Sciatic nerve (tissue), 2 donors: Measurements from ENCODE around the gene MTUS2. TPM values are rescaled to one million over a fixed set of nuclear protein-coding genes. Genes with fewer than 3 reads are reported as not detected.

Experiments
- ATAC-seq: fragments of 200-7000 bp; cut with Tn5 transposase; one replicate; pipeline ENCODE4 v1.9.1; 2020; ENCODE audit warnings: mild to moderate bottlenecking, moderate library complexity
- DNase-seq: peaks from one replicate; pipeline ENCODE4 v3.0.0-alpha.2; 2020; ENCODE audit warnings: low spot score
- intact Hi-C: fragments of 100-400 bp; cut with DNase I; formaldehyde crosslinking; loops from one replicate; pipeline ENCODE4 v1.14.2; 2022
- total RNA-seq: library from RNA; stranded (reverse); fragmentation: NEBNext Ultra II Directional; extraction: Animal tissue kit (Norgen Biotek cat#: 25700); gene quantifications from one replicate; pipeline ENCODE4 v1.2.1, GENCODE V29; 2021
- donor health status: DM: no; HTN: no; CAD: no.
- donor health status: DM: no; HTN: no; CAD: no.

The MTUS2 gene
- total RNA-seq, 1 donor from 2014 or later, result not detected

DNA sequence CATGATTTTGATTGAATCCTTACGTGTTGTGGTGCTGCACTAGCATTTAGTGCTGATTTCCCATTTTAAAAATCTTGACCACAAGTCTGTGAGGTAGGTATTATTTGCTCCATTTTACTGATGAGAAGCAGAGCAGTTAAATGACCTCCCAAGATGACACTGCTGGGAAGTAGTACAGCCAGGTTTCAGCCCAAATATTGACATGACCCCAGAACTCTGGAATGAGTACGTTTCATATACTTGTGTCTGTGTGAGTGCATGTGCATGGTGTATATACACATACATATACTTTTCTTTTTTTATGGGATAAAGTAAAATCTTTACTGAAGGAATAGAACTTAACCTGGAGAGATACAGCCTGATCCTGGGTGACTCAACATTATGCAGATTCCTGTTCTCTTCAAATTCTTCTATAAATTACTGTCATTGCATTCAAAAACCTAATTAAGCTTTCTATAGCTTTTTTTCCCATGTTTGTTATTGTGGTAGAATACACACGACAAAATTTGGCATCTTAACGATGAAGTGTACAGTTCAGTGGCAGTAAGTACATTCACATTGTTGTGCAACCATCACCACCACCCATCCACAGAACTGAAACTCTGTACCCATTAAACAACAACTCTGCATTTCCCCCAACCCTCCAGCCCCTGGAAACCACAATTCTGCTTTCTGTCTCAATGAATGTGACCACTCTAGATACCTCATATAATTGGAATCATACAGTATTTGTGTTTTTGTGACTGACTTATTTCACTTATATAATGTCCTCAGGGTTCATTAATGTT lies 311.9 kb downstream of the MTUS2 start:
- ATAC-seq (no peak), DNase-seq (no peak)
- intact Hi-C loops, result no loop called here

DNA sequence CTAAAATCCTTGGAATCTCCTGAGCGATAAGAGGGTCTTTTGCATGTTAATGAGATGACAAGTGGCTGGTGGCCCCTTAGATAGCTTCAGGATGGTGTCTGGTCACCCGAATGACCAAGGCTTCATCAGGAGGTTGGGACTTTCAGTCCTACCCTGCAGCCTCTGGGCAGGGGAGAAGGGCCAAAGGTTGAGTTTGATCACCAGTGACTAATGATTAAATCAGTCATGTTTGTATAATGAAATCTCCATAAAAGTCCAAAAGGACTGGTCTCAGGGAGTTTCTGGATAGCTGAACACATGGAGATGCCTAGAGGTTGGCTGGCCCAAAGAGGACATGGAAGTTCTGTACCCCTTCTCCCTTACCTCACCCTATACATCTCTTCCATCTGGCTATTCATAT lies 316.2 kb downstream of the MTUS2 start:
- intact Hi-C loops, result no loop called here
- ATAC-seq (no peak), DNase-seq (no peak)

GRCh38 chr13:29137016-29137415 lies 316.9 kb downstream of the MTUS2 start:
- ATAC-seq, result no peak
- no peak for DNase-seq
- intact Hi-C loops, result no loop called here

DNA sequence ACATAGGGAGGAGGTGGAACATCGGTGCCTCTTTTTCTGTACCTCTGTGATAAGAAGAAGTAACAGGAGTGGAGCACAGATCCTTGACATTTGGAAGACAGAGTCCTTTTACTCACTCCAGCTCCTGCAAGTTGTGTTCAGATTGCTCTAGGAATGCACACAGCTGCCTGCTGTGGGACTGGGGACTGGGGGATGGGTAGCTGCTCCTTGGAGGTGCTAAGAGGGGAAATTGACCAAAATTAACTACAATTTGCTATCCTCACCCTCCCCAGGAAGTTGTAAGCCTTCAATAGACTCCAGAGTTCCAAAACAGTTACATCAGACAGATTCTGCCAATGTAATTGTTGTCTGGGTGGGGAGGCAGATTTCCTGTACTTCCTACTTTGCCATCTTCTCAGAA lies 317.9 kb downstream of the MTUS2 start:
- ATAC-seq (no peak), DNase-seq (no peak)
- intact Hi-C loops, result no loop called here

- ATAC-seq (no peak), DNase-seq (no peak)
- intact Hi-C loops, result no loop called here
Measured at GRCh38 chr13:29140277-29140676, 320.1 kb downstream of the MTUS2 start.

GRCh38 chr13:29143847-29144246 lies 323.7 kb downstream of the MTUS2 start:
- DNase-seq, result no peak
- intact Hi-C loops, result no loop called here
- ATAC-seq, result no peak

- ATAC-seq, result no peak
- intact Hi-C loops, result no loop called here
- no peak for DNase-seq
Measured at GRCh38 chr13:29154390-29154789, 334.3 kb downstream of the MTUS2 start.

- DNase-seq (no peak), ATAC-seq (no peak)
- intact Hi-C loops, result no loop called here
Measured at GRCh38 chr13:29156136-29156535, 336.0 kb downstream of the MTUS2 start.

- no peak for DNase-seq
- intact Hi-C loops, result no loop called here
- ATAC-seq, result no peak
Measured at GRCh38 chr13:29159871-29160270, 339.7 kb downstream of the MTUS2 start.

- no peak for ATAC-seq
- intact Hi-C loops, result no loop called here
- DNase-seq, result no peak
Measured at GRCh38 chr13:29160862-29161261, 340.7 kb downstream of the MTUS2 start.

GRCh38 chr13:29161676-29162075 lies 341.5 kb downstream of the MTUS2 start:
- DNase-seq (no peak), ATAC-seq (no peak)
- intact Hi-C loops, result no loop called here

DNA sequence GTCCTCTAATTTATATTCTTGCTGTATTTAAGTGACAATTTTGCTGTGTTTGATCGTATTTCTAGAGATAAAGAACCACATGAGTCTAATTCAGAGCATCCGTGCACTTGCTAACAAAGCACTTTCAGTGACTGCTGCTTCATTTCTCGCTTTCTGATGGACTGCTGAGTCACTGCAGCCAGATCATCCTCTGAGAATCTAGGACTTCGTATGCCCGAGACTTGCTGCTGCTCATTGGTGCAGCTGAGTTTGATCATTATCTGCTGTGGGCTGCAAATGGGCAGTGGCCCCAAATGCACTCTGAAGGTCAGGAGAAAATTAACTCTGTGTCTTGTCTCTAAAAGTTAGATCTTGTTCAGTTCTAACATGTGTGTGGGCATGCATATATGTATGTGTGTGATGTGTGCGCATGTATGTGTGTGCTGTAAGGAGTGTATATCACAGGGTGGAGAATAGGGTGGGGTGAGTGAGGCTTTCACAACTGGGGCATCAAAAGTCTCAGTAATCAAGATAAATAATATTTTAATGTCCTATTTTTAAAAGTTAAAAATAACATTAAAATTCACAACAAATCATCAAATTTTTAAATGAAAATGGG lies 342.6 kb downstream of the MTUS2 start:
- ATAC-seq, result no peak
- intact Hi-C loops, result no loop called here
- no peak for DNase-seq

DNA sequence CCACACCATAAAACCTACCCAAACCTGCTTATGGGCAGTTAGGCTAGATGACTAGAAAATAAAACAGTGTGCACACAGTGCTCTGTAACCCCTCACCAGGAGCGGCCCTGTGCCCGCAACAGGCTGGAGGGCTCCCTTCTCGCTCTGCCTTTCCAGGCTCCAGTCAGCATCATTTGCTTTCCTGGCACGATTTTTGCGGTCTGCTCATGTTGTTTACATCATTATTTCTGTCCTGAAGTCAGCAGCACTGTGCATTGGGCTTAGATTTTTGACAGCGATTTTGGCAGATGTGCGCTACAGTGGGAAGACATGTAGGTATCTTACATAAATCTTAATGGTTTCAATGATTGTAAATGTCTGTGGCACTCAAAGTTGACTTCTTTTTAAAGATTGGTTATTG lies 344.0 kb downstream of the MTUS2 start:
- ATAC-seq, result no peak
- DNase-seq, result no peak
- intact Hi-C loops, result no loop called here

- ATAC-seq (no peak), DNase-seq (no peak)
- intact Hi-C loops, result no loop called here
Measured at GRCh38 chr13:29165216-29165615, 345.1 kb downstream of the MTUS2 start.

- intact Hi-C loops, result no loop called here
- DNase-seq (no peak), ATAC-seq (no peak)
Measured at GRCh38 chr13:29165840-29166239, 345.7 kb downstream of the MTUS2 start.

DNA sequence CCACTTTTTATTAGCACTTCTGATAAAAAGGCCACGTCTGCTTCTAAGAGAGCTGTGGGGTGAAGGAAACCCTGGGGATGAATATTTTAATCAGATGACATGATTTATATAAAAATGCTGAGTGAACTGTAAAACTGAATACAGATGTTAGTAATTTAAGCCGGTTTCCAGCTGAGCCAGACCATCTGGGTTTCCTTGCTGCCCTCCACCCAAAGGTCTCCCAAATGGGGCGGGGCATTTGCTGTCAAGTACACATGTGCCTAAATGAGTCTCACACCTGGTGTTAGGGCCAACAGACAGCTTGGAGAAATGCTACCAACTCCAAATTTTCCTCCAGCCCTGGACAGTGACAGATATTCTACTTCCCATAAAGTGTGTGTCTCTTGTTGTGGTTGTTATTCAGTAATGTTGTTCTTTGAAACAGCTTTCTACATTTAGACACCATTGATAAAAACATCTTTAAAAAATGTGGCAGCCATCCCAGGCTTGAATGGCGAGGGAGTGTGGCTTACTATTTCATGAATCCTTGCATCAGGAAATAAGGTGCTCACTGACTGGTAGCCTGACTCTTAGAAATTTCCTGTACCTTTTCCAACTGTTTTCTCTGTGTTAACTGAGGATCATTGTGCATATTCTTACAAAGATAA lies 350.4 kb downstream of the MTUS2 start:
- DNase-seq (no peak), ATAC-seq (no peak)
- intact Hi-C loops, result loop anchor here (10.0 kb wide), 1 partner anchor 1616 kb away; no protein-coding TSS in a partner anchor

- no peak for ATAC-seq
Measured at GRCh38 chr13:29171244-29171643, 351.1 kb downstream of the MTUS2 start.

GRCh38 chr13:29174093-29174492 lies 354.0 kb downstream of the MTUS2 start:
- intact Hi-C loops, result loop anchor here (10.0 kb wide), 1 partner anchor 1619 kb away; no protein-coding TSS in a partner anchor
- ATAC-seq, result no peak

More at GRCh38 chr13:29171244-29171643, 351.1 kb downstream of the MTUS2 start:
- intact Hi-C loops, result loop anchor here (10.0 kb wide), 1 partner anchor 1616 kb away; no protein-coding TSS in a partner anchor
- DNase-seq, result no peak

DNA sequence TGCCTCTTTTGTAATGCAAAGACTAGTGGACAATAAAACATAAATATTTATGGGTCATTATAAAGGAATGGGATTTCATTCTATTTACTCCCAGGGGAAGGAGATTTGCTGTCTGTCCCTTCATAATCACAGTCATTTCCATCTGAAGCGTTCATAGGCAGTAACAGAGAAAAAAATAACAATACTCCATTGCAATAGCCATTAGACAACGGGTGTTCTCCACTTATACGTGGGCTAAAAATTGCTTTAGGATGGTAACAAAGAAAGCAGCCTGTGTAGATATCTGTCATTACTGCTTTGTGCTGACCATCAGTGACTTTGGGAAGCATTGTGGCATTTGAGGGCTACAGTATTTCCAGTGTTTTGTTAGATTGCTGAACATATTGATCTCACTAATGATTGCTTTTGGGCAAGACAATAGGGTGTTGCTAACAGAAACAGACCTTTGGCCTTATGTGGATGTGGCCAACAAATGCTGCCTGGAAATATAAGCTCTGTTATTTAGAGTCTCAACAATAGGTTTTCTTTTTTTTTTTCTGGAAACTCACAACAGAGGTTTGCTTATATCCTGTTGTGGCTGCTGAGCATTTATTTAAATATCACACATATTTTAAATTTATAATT lies 355.2 kb downstream of the MTUS2 start:
- DNase-seq (no peak), ATAC-seq (no peak)
- intact Hi-C loops, result loop anchor here (10.0 kb wide), 1 partner anchor 1621 kb away; no protein-coding TSS in a partner anchor

More at GRCh38 chr13:29174093-29174492, 354.0 kb downstream of the MTUS2 start:
- no peak for DNase-seq

GRCh38 chr13:29180055-29180454 lies 359.9 kb downstream of the MTUS2 start:
- DNase-seq (no peak), ATAC-seq (no peak)
- intact Hi-C loops, result no loop called here
